NT2/D1 (cell line): ENCODE results near the gene RANBP1.

ENCODE experiments used
- SUZ12 ChIP-seq: IDR thresholded peaks from 2 replicates; pipeline ENCODE4 v1.6.1; 2011; ENCODE audit not compliant: insufficient read length, insufficient read depth; ENCODE audit errors: extremely low read depth
- YY1 ChIP-seq: IDR thresholded peaks from 2 replicates; pipeline ENCODE4 v1.6.1; 2011; ENCODE audit not compliant: insufficient read length, insufficient read depth
- ZNF274 ChIP-seq: IDR thresholded peaks from 2 replicates; pipeline ENCODE4 v1.6.1; 2011; ENCODE audit warnings: mild to moderate bottlenecking, low read depth, low read length

DNA sequence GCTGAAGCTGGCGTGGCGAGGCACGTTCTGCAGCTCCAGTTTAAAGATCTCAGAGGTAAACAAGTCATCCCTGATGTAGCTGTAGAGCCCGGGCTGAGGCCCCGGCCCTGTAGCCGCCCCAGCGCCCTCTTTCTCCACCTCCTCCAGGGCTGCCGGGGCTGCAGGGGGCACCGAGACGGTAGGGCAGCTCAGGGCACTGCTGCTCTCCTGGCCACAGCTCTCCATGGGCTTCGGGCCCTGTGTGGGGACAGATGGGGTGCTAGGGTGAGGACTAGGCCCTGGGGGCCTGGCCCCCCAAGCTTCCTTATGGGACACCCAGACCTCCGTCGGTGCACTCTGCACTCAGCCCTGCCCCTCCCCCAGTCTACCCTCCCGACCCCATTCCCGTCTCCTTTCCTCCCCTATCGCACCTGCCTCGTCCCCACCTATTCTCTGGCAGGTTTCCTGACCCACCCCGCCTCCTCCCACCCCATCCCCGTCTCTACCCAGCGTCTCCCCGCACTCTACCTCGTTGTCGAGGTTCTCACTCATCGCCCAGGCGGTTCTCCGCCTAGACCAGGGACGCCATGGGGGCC, 559 bp downstream of the RANBP1 start:
- TF ChIP-seq YY1 (no peak), ZNF274 (no peak), SUZ12 (no peak)
